Loucy (cell line): Measurements from ENCODE around the gene TCF19.

Source experiments
- CTCF ChIP-seq: fragments of 200-600 bp; sonication (generic); conservative IDR thresholded peaks from 2 replicates; pipeline ENCODE4 v1.5.1; 2014; ENCODE audit warnings: mild to moderate bottlenecking, antibody characterized with exemption, low read length
- EZH2phosphoT487 ChIP-seq: fragments of 200-600 bp; IDR thresholded peaks from 2 replicates; pipeline ENCODE4 v1.6.1; 2018; ENCODE audit warnings: antibody characterized with exemption, mild to moderate bottlenecking, moderate library complexity, borderline replicate concordance

- TF ChIP-seq CTCF (no peak), EZH2phosphoT487 (no peak)
These were observed 26.8 kb upstream of the TCF19 start for GRCh38 chr6:31131595-31131994.
